Karpas-422 (cell line): ENCODE measurements around the gene HNRNPCL4. TPM values are rescaled to one million over a fixed set of nuclear protein-coding genes. Genes with fewer than 3 reads are reported as not detected.
"Not testable (repeated sequence)": the region's sequence is repeated elsewhere in the genome, so short reads cannot be mapped to it uniquely, and the experiment has no call there.

ENCODE experiments used
- DNase-seq: peaks from one replicate; pipeline ENCODE4 v3.0.0-alpha.2; 2015
- H2AFZ ChIP-seq: fragments of 200-600 bp; sonication (generic); 2 replicates; pipeline ENCODE4 v1.6.1; 2014; ENCODE audit warnings: antibody characterized with exemption, low read length, mixed read lengths
- H3K27ac ChIP-seq: fragments of 200-600 bp; sonication (generic); 2 replicates; pipeline ENCODE4 v1.5.1; 2014; ENCODE audit warnings: mild to moderate bottlenecking, low read length, moderate library complexity
- H3K27me3 ChIP-seq: fragments of 200-600 bp; sonication (generic); 2 replicates; pipeline ENCODE4 v1.6.1; 2014; ENCODE audit warnings: low read length, mixed read lengths
- H3K36me3 ChIP-seq: fragments of 200-600 bp; sonication (generic); 2 replicates; pipeline ENCODE4 v1.6.1; 2014; ENCODE audit warnings: low read length, mixed read lengths; ENCODE audit not compliant: insufficient read depth
- H3K4me1 ChIP-seq: fragments of 200-600 bp; sonication (generic); 2 replicates; pipeline ENCODE4 v1.6.1; 2014; ENCODE audit warnings: mild to moderate bottlenecking, low read length, mixed read lengths
- H3K4me2 ChIP-seq: fragments of 200-600 bp; sonication (generic); 2 replicates; pipeline ENCODE4 v1.6.1; 2014; ENCODE audit warnings: low read length, low read depth, mild to moderate bottlenecking; ENCODE audit not compliant: poor library complexity, severe bottlenecking
- H3K4me3 ChIP-seq: fragments of 200-600 bp; sonication (generic); 2 replicates; pipeline ENCODE4 v1.5.1; 2014; ENCODE audit warnings: mild to moderate bottlenecking, antibody characterized with exemption, low read length, mixed read lengths
- H3K79me2 ChIP-seq: fragments of 200-600 bp; sonication (generic); 2 replicates; pipeline ENCODE4 v1.6.1; 2014; ENCODE audit warnings: mild to moderate bottlenecking, low read length, mixed read lengths
- H3K9ac ChIP-seq: fragments of 200-600 bp; sonication (generic); 2 replicates; pipeline ENCODE4 v1.6.0; 2014; ENCODE audit warnings: low read length
- H3K9me2 ChIP-seq: fragments of 200-600 bp; sonication (generic), shearing (Covaris generic); replicated peaks from 2 replicates; pipeline ENCODE4 v1.6.0; 2014; ENCODE audit warnings: mild to moderate bottlenecking, low read length, moderate library complexity; ENCODE audit not compliant: insufficient read depth
- H3K9me3 ChIP-seq: fragments of 300-700, 200-600 bp; sonication (generic); 2 replicates; pipeline ENCODE4 v1.6.1; 2014; ENCODE audit warnings: low read length, mixed read lengths
- H4K20me1 ChIP-seq: fragments of 200-600 bp; sonication (generic); 2 replicates; pipeline ENCODE4 v1.6.1; 2014; ENCODE audit warnings: mild to moderate bottlenecking, antibody characterized with exemption, low read length, low read depth; ENCODE audit not compliant: insufficient read depth
- total RNA-seq: library from RNA; depleted of rRNA; stranded (reverse); fragments of >200 nt; shearing (Covaris generic); gene quantifications from 2 replicates; pipeline ENCODE4 v1.2.3, GENCODE V29; 2014; ENCODE audit warnings: low replicate concordance; rRNA removed

The HNRNPCL4 gene
- not detected in 2 replicates for total RNA-seq

DNA sequence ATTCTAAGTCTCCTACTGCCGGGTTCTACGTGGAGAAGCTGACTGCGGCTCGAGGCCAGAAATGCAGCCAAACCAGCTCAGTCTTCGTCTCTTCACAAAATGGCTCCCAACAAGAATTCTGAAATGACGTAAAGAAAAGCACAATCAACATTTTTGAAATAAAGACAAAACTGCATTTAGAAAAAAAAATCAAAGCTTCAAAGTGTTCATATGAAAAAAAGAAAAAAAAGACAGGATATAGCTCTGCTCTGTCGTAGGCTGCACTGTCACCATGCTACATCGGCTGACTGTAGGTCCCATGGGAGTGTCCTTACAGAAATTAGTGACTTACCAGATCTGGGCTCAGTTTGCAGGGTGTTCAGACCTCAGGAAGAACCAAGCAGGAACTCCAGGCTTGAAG is at the start of gene HNRNPCL4:
Gene HNRNPCL4 (minus strand): TSS at position 101 of the 400 bp plus-strand sequence. CDS start 164 bp downstream, outside the sequence.
- not testable (repeated sequence) for H3K9me2 ChIP-seq, H3K4me3 ChIP-seq, H2AFZ ChIP-seq, H3K9me3 ChIP-seq, H4K20me1 ChIP-seq, H3K79me2 ChIP-seq, H3K4me2 ChIP-seq, DNase-seq, H3K27me3 ChIP-seq, H3K9ac ChIP-seq, H3K4me1 ChIP-seq, H3K27ac ChIP-seq, H3K36me3 ChIP-seq

DNA sequence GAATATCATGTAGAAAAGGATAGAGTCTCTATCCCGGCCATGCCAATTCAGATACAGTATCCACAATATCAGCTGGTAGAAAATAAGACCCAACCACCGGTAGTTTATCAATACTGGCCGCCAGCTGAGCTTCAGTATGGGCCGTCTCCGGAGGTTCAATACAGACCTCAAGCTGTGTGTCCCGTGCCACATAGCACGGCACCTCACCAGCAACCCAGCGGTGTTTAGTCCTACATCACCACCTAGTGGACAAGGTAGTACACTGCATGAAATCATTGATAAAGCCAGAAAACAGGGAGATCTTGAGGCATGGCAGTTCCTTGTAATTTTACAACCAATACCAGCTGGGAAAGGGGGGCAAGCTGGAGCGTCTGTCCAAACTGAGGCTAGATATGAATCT is 43.3 kb upstream of the HNRNPCL4 start:
- not testable (repeated sequence) for H3K9ac ChIP-seq, DNase-seq, H3K4me2 ChIP-seq, H2AFZ ChIP-seq, H4K20me1 ChIP-seq, H3K9me3 ChIP-seq, H3K36me3 ChIP-seq, H3K4me1 ChIP-seq, H3K27ac ChIP-seq, H3K9me2 ChIP-seq, H3K27me3 ChIP-seq, H3K79me2 ChIP-seq, H3K4me3 ChIP-seq

DNA sequence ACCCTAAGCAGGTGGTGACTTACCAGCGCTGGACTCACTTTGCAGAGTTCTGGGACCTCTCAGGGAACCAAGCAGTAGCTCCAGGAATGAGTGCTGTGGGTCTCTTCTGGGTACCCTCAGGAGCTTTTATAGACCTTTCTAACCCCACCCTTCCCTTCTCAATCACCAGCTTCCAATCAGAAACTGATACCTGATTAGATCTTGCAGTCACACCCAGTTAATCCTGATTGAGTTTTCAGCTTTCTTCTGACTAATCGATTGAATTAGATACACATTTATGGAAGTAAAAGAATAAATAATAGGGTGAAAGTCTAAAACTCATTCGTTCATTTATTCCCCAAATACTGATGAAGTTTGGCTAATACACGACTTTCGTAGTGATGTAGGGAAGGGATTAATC is 35.9 kb upstream of the HNRNPCL4 start, which contains the start of gene PRAMEF13:
Gene PRAMEF13 (minus strand): TSS at position 101 of the 400 bp plus-strand sequence. CDS start 1,820 bp downstream, outside the sequence.
- H3K9ac ChIP-seq = not testable (repeated sequence)

DNA sequence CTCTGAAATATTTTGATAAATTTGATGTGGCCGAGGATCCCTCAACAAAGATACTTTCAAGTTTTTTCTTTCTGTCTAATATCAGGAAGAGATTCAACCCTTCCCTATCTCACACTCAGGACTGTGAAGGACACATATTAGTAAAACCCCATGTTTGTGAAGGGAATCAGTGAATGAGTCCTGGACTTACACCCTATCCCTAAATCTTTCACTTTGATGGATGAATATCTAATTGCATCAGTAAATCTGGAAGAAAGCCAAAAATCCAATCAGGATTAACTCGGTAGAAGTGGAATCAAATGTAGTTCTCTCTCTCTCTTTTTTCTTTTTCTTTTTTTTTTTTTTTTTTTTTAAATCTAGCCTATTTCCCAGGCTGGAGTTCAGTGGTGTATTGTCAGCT is 6.1 kb upstream of the HNRNPCL4 start, which contains the start of gene PRAMEF9:
Gene PRAMEF9 (plus strand): TSS at position 301 of the 400 bp plus-strand sequence. CDS start 3,433 bp downstream, outside the sequence.
- H3K4me3 ChIP-seq, H4K20me1 ChIP-seq, H3K9me2 ChIP-seq, H2AFZ ChIP-seq, H3K4me1 ChIP-seq, DNase-seq, H3K79me2 ChIP-seq, H3K36me3 ChIP-seq, H3K9me3 ChIP-seq, H3K27ac ChIP-seq, H3K4me2 ChIP-seq, H3K27me3 ChIP-seq, H3K9ac ChIP-seq: not testable (repeated sequence)

More for the DNA sequence above, 35.9 kb upstream of the HNRNPCL4 start, which contains the start of gene PRAMEF13:
- H3K27ac ChIP-seq, H3K79me2 ChIP-seq, H3K9me2 ChIP-seq, H3K4me3 ChIP-seq, H4K20me1 ChIP-seq, H3K4me1 ChIP-seq, H3K9me3 ChIP-seq, DNase-seq, H2AFZ ChIP-seq, H3K4me2 ChIP-seq, H3K27me3 ChIP-seq, H3K36me3 ChIP-seq: not testable (repeated sequence)

DNA sequence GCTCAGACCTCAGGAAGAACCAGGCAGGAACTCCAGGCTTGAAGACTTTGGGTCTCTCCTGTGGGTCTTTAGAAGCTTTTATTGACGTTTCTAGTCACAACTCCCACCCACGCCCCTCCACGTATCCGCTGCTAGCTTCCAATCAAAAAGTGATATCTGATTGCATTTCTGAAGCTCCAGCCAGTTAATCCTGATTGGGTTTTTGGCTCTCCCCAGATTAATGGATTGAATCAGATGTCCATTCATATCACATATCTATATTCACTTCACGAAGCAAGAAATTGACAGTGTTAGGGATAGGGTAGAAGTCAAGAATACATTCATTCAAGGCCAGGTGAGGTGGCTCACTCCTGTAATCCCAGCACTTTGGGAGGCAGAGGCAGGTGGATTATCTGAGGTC is 9.5 kb downstream of the HNRNPCL4 start, which contains the start of gene PRAMEF26:
Gene PRAMEF26 (minus strand): TSS at position 101 of the 400 bp plus-strand sequence. CDS start 2,914 bp downstream, outside the sequence.
- H3K27me3 ChIP-seq, H3K27ac ChIP-seq, H3K36me3 ChIP-seq, H3K79me2 ChIP-seq, H3K9me3 ChIP-seq, H3K4me1 ChIP-seq, H3K4me3 ChIP-seq, H2AFZ ChIP-seq, DNase-seq, H3K9ac ChIP-seq, H3K9me2 ChIP-seq, H3K4me2 ChIP-seq, H4K20me1 ChIP-seq: not testable (repeated sequence)

DNA sequence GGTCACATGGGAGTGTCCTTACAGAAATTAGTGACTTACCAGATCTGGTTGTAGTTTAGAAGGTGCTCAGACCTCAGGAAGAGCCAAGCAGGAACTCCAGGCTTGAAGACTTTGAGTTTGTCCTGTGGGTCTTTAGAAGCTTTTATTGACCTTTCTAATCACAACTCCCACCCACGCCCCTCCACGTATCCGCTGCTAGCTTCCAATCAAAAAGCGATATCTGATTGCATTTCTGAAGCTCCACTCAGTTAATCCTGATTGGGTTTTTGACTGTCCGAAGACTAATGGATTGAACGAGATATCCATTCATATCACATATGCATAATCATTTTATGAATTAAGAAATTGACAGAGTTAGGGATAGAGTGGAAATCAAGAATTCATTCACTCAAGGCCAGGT is 48.7 kb downstream of the HNRNPCL4 start, which contains the start of gene HNRNPCL2:
Gene HNRNPCL2 (minus strand): TSS at position 101 of the 400 bp plus-strand sequence. CDS start 454 bp downstream, outside the sequence.
- H3K4me2 ChIP-seq, H3K27me3 ChIP-seq, H4K20me1 ChIP-seq, H2AFZ ChIP-seq, H3K9me2 ChIP-seq, H3K9ac ChIP-seq, DNase-seq, H3K27ac ChIP-seq, H3K9me3 ChIP-seq, H3K79me2 ChIP-seq, H3K4me3 ChIP-seq, H3K4me1 ChIP-seq, H3K36me3 ChIP-seq: not testable (repeated sequence)

Other genes starting within 250 kb of the HNRNPCL4 start
- not detected in 2 replicates for gene PRAMEF7, start 249.0 kb downstream of the HNRNPCL4 start, total RNA-seq
- not detected in 2 replicates for gene PRAMEF6, start 218.1 kb downstream of the HNRNPCL4 start, total RNA-seq
- gene PRAMEF27, start 109.1 kb downstream of the HNRNPCL4 start, total RNA-seq = not detected in 2 replicates
- gene HNRNPCL3, start 104.9 kb downstream of the HNRNPCL4 start, total RNA-seq = not detected in 2 replicates
- not detected in 2 replicates for gene PRAMEF25, start 94.9 kb downstream of the HNRNPCL4 start, total RNA-seq
- gene HNRNPCL2, start 48.8 kb downstream of the HNRNPCL4 start, total RNA-seq = not detected in 2 replicates
- not detected in 2 replicates for gene PRAMEF26, start 9.6 kb downstream of the HNRNPCL4 start, total RNA-seq
- not detected in 2 replicates for gene PRAMEF9, start 6.2 kb upstream of the HNRNPCL4 start, total RNA-seq
- not detected in 2 replicates for gene PRAMEF13, start 35.8 kb upstream of the HNRNPCL4 start, total RNA-seq
- not detected in 2 replicates for gene PRAMEF18, start 60.5 kb upstream of the HNRNPCL4 start, total RNA-seq
- gene PRAMEF5, start 88.6 kb upstream of the HNRNPCL4 start, total RNA-seq = not detected in 2 replicates
- not detected in 2 replicates for gene PRAMEF8, start 119.5 kb upstream of the HNRNPCL4 start, total RNA-seq
- gene PRAMEF33, start 137.9 kb upstream of the HNRNPCL4 start, total RNA-seq = not detected in 2 replicates
- not detected in 2 replicates for gene PRAMEF15, start 149.9 kb upstream of the HNRNPCL4 start, total RNA-seq
- not detected in 2 replicates for gene PRAMEF14, start 181.5 kb upstream of the HNRNPCL4 start, total RNA-seq
- gene PRAMEF19, start 206.3 kb upstream of the HNRNPCL4 start, total RNA-seq = not detected in 2 replicates
- gene PRAMEF17, start 224.0 kb upstream of the HNRNPCL4 start, total RNA-seq = not detected in 2 replicates
- gene PRAMEF20, start 244.8 kb upstream of the HNRNPCL4 start, total RNA-seq = not detected in 2 replicates